D721Med (cell line): Measurements from ENCODE around the gene TRAF3.

ENCODE experiments used
- DNase-seq: peaks from one replicate; pipeline ENCODE4 v3.0.0; 2011; ENCODE audit warnings: low spot score; ENCODE audit not compliant: insufficient read length
- FAIRE-seq: peaks from 2 replicates; lab custom pipeline; 2011; peaks lifted over from hg19 to GRCh38; lab: Jason Lieb, UNC
- TF ChIP-seq, protein P1 (sequence below): IDR thresholded peaks from 2 replicates; pipeline ENCODE4 v1.5.1; 2012; ENCODE audit warnings: mild to moderate bottlenecking, control low read depth; ENCODE audit not compliant: insufficient read depth; ENCODE audit errors: missing control alignments

Gene TRAF3

DNA sequence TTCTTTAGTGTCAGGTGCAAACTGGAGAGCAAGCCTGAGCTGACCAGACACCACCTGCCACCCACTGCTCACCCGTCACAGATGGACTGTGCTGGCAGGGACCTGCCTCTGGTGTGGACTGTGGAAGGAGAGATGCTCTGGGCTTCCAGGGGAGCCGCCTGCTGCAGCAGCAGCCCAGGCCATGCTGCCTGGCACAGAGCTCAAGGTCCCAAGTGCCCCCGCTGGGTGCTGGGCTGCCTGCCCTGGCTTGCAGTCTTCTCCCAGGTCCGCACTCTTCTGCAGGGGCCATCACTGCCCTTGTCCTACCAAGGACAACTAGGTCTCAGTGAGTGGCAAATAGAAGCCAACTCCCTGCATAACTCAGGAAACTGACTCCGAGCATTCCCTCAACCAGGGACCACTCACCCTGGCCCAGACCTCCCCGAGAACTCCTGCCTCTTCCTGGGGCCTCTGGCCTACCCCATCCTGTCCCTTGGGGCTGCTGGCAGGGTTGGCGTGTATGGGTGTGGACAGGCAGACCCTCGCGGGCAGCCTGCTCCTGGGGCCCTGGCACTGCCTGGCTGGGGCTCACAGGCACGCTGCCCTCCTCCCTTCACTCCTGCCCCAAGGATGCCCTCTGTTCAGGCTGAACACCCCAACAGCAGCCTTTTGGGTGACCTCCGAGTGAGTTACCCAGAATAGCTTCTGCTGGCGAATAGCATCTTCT lies 154.5 kb downstream of the TRAF3 start:
- TF ChIP-seq, protein P1, sequence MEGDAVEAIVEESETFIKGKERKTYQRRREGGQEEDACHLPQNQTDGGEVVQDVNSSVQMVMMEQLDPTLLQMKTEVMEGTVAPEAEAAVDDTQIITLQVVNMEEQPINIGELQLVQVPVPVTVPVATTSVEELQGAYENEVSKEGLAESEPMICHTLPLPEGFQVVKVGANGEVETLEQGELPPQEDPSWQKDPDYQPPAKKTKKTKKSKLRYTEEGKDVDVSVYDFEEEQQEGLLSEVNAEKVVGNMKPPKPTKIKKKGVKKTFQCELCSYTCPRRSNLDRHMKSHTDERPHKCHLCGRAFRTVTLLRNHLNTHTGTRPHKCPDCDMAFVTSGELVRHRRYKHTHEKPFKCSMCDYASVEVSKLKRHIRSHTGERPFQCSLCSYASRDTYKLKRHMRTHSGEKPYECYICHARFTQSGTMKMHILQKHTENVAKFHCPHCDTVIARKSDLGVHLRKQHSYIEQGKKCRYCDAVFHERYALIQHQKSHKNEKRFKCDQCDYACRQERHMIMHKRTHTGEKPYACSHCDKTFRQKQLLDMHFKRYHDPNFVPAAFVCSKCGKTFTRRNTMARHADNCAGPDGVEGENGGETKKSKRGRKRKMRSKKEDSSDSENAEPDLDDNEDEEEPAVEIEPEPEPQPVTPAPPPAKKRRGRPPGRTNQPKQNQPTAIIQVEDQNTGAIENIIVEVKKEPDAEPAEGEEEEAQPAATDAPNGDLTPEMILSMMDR: no peak
- DNase-seq (no peak), FAIRE-seq (no peak)

DNA sequence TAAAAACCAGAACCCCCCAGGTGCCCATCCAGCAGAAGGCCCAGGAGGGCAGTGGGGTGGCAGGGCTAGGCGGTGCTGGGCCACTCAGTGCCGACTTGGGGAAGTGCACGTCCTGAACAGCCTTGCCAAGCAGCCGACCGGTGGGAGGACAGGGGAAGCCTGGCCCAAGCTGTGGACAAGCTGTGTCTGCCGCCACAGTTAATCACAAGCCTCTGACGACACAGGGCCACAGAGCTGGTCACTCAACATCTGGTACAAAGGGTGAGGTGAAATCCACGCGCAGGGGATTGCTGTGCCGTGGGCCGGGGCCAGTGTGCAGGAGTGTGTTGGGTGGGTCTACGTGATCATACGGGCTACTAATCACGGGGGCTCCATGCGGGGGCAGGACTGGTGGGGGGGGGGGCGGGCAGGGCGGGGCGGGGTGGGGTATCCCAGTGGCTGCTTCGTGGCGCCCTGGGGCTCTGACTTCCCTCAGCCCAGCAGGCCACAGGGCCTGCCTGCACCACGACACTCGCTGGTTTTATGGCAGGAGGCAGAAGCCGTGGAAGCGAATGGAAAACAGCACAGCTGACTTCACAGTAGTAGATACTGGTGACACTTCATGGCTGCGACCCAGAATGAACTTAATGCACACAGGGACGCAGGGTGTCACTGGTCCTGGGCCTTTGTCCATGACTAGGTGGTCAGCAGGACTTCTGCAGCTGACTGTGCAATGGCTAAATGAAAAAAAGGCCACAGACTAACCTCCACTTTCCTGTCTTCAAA lies 155.4 kb downstream of the TRAF3 start:
- no peak for DNase-seq
- FAIRE-seq: no peak
- TF ChIP-seq, protein P1: no peak

DNA sequence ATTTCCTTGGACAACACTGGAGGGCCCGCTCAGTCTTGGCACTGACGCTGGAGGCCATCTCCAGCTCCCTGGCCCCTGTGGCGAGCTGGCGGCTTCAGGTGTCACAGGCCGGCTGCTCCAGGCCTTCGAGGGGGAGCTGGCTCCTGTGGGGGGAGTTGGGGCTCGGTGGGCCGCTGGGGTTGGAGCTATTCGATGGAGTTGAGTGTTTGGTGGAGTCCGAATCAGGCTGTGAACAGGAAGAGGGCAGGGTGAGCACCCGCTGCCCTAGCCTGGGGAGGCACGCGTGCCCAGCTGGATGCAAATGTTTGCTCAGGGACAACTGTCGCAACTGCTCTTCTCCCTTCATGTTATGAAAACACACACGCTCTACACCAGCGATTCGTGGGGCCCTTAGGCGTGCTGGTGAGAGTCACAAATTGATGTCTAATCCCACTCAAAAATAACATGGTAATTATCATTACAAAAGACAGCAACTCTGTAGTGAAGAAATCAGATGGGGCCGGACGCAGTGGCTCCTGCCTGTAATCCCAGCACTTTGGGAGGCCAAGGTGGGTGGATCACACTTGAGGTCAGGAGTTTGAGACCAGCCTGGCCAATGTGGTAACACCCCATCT lies 156.5 kb downstream of the TRAF3 start:
- FAIRE-seq: no peak
- DNase-seq: no peak
- TF ChIP-seq, protein P1: no peak

DNA sequence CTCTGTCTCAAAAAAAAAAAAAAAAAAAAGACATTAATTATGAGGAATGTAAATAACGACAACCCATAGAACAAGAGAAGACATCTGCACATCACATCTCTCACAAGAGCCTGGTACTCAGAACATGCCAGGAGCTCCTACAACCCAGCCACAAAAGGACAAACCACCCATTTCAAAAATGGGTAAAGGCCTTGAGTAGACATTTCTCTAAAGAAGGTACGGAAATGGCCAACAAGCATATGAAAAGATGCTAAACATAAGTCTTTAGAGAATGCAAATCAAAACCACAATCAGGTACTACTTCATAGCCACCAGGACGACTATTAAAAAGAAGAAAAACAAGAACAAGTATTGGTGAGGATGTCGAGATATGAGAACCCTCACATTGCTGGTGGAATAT lies 158.5 kb downstream of the TRAF3 start:
- no peak for FAIRE-seq
- TF ChIP-seq, protein P1: no peak

DNA sequence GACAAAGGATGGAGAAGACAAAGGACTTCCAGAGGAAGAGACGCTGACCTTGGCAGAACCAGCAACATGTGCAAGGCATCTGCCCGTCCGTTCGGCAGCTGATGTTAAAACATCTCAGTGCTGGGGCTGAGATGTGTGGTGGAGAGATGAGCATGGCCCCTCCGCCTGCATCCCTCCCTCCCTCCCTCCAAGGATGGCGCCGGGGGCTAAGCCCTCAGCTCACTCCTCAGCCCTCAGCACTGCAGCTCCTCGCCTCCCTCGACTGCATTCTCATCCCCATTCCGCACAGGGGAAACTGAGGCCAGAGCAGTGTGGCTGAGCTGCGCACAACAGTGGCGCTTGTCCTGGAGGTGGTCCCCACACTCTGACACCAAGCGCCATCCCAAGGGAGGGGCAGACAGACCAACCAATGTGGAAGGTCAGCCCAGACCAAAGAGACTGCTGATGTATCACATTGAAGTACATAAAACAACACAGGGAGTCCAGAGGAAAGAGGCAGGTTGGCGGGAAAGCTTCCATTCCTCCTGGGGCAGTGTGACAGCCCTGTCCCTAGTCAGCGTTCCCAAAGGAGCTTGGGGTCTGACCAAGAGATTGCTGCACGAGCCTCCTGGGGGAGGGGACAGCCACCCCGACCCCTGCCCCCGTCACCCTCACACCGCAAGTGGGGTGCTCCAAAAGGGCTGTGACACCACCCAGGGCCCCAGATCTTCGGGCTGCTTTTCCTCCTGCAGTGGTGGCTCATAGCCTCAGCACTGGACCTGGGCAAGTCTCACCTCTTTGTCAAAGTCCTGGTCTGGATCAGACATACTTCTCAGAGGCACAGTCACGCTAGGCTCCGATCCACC lies 160.3 kb downstream of the TRAF3 start:
- FAIRE-seq: no peak

More for the DNA sequence above, 158.5 kb downstream of the TRAF3 start:
- no peak for DNase-seq

DNA sequence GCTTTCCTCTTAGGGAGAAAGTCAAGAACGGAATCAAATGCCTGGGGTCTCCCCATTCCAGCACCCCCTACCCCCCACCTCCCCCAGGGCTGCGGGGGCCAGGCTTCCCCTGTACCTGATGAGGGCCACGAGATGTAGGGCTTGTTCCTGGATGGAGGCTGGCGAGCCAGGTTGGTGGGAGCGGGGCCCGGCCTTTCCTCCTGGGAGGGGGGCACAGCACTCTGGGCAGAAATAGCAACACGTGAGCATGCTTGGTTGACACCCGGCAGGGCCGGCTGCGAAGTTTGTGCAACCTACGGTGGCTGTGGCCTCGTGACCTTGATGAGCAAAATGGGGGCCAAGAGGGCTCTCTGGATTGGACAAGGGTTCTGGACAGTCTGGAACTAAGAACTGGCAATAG lies 160.9 kb downstream of the TRAF3 start:
- FAIRE-seq: no peak
- TF ChIP-seq, protein P1: no peak
- no peak for DNase-seq

More for the DNA sequence above, 160.3 kb downstream of the TRAF3 start:
- TF ChIP-seq, protein P1: no peak
- DNase-seq: no peak
